ENCODE results near the gene DCTPP1. TPM values are rescaled to one million over a fixed set of nuclear protein-coding genes. Genes with fewer than 3 reads are reported as not detected.
A peak's percentile ranks its signal among the peaks of the same experiment; 100 is the strongest.

The DCTPP1 gene
- total and polyA plus RNA-seq, 2 of the 13 experiments (the other 11 are each of a cell fraction or from before 2014, with no cell fraction given), result 54.8 to 74.4 TPM

DNA sequence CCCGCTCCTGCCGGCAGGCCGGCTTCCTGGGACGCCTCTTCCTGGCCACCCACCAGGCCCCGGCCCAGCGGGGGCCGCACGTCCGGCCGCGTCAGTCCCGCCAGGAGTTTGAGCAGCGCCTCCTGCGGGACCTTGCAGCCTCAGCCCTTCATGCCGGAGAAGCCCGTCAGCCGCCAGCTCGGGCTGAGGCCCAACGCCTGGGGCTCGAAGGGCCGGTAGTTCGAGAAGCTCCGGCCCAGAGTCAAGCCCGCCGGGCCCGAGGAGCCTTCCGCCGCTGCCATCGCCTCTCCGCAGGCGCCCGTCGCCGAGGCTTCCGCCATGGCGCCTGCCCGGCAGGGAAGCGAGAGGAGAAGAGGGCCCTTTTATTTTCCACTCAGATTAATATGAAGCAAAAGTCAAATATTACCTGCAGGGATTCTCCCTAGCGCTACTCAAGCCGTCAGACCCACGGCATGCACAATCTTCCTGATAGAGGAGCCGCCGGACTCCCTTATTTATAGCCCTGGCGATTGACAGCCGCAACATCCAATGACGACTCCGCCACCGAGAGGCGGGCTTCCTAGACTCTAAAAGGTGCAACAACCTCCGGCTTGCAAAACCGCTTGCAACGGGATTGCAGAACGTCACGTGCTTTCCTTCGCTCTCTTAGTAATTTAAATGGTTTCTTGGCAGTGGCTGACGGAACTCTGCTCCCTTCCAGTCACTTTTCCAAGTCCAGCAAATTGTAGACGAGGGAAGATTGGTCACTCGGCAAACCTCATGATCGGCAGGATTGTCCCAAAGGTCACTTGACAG, 15.8 kb upstream of the DCTPP1 start, which contains the start of gene SEPHS2 (continued):
- TF ChIP-seq MAFG (CRISPR knock-in tag; IDR thresholded peaks at IDR 0.05), result no peak
- TF ChIP-seq, protein P1, sequence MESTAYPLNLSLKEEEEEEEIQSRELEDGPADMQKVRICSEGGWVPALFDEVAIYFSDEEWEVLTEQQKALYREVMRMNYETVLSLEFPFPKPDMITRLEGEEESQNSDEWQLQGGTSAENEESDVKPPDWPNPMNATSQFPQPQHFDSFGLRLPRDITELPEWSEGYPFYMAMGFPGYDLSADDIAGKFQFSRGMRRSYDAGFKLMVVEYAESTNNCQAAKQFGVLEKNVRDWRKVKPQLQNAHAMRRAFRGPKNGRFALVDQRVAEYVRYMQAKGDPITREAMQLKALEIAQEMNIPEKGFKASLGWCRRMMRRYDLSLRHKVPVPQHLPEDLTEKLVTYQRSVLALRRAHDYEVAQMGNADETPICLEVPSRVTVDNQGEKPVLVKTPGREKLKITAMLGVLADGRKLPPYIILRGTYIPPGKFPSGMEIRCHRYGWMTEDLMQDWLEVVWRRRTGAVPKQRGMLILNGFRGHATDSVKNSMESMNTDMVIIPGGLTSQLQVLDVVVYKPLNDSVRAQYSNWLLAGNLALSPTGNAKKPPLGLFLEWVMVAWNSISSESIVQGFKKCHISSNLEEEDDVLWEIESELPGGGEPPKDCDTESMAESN (CRISPR knock-in tag; conservative IDR thresholded peaks at IDR 0.05), result peak; percentile 56
- TF ChIP-seq ZNF3 (CRISPR knock-in tag; IDR thresholded peaks at IDR 0.05), result peak; percentile 90
- peak; percentile 32; the same call in 1 of the 2 replicates for TF ChIP-seq ZMYM2 (CRISPR knock-in tag; IDR thresholded peaks at IDR 0.05)
- peak; percentile 46; the same call in 1 of the 2 replicates for TF ChIP-seq NCOA2 (CRISPR knock-in tag; IDR thresholded peaks at IDR 0.05)
- peak; percentile 74 for TF ChIP-seq THAP11 (CRISPR knock-in tag; IDR thresholded peaks at IDR 0.05)
- TF ChIP-seq, protein P2, sequence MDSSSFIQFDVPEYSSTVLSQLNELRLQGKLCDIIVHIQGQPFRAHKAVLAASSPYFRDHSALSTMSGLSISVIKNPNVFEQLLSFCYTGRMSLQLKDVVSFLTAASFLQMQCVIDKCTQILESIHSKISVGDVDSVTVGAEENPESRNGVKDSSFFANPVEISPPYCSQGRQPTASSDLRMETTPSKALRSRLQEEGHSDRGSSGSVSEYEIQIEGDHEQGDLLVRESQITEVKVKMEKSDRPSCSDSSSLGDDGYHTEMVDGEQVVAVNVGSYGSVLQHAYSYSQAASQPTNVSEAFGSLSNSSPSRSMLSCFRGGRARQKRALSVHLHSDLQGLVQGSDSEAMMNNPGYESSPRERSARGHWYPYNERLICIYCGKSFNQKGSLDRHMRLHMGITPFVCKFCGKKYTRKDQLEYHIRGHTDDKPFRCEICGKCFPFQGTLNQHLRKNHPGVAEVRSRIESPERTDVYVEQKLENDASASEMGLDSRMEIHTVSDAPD (CRISPR knock-in tag; IDR thresholded peaks at IDR 0.05), result 0 out of 2 replicates have a peak, but pooled peaks have one; percentile 41
- peak; percentile 40; the same call in 1 of the 2 replicates for TF ChIP-seq JUN (CRISPR knock-in tag; IDR thresholded peaks at IDR 0.05)
- TF ChIP-seq ZNF160 (CRISPR knock-in tag; IDR thresholded peaks at IDR 0.05), result 0 out of 2 replicates have a peak, but pooled peaks have one; percentile 27
- no peak for TF ChIP-seq TEAD2 (CRISPR knock-in tag; IDR thresholded peaks at IDR 0.05)
- TF ChIP-seq JUND (CRISPR knock-in tag; IDR thresholded peaks at IDR 0.05), result no peak
- peak; percentile 97 for TF ChIP-seq NFYC (CRISPR knock-in tag; IDR thresholded peaks at IDR 0.05)
- TF ChIP-seq ZNF792 (CRISPR knock-in tag; IDR thresholded peaks at IDR 0.05), result peak; percentile 69; the same call in 1 of the 2 replicates
- no peak for TF ChIP-seq PAX8 (CRISPR knock-in tag; IDR thresholded peaks at IDR 0.05; ENCODE audit: borderline replicate concordance)
- TF ChIP-seq CREM (IDR thresholded peaks at IDR 0.05), result peak; percentile 59
- TF ChIP-seq CREM (CRISPR knock-in tag; IDR thresholded peaks at IDR 0.05), result no peak
- TF ChIP-seq, protein P3, sequence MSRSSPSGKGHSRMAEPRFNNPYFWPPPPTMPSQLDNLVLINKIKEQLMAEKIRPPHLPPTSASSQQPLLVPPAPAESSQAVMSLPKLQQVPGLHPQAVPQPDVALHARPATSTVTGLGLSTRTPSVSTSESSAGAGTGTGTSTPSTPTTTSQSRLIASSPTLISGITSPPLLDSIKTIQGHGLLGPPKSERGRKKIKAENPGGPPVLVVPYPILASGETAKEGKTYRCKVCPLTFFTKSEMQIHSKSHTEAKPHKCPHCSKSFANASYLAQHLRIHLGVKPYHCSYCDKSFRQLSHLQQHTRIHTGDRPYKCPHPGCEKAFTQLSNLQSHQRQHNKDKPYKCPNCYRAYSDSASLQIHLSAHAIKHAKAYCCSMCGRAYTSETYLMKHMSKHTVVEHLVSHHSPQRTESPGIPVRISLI (CRISPR knock-in tag; IDR thresholded peaks at IDR 0.05; ENCODE audit: borderline replicate concordance), result peak; percentile 52; the same call in 1 of the 2 replicates
- TF ChIP-seq, protein P4, sequence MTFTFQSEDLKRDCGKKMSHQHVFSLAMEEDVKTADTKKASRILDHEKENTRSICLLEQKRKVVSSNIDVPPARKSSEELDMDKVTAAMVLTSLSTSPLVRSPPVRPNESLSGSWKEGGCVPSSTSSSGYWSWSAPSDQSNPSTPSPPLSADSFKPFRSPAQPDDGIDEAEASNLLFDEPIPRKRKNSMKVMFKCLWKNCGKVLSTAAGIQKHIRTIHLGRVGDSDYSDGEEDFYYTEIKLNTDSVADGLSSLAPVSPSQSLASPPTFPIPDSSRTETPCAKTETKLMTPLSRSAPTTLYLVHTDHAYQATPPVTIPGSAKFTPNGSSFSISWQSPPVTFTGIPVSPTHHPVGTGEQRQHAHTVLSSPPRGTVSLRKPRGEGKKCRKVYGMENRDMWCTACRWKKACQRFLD (CRISPR knock-in tag; IDR thresholded peaks at IDR 0.05; ENCODE audit: borderline replicate concordance), result no peak
- TF ChIP-seq, protein P5, sequence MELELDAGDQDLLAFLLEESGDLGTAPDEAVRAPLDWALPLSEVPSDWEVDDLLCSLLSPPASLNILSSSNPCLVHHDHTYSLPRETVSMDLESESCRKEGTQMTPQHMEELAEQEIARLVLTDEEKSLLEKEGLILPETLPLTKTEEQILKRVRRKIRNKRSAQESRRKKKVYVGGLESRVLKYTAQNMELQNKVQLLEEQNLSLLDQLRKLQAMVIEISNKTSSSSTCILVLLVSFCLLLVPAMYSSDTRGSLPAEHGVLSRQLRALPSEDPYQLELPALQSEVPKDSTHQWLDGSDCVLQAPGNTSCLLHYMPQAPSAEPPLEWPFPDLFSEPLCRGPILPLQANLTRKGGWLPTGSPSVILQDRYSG (CRISPR knock-in tag; IDR thresholded peaks at IDR 0.05), result no peak
- peak; percentile 40; the same call in 1 of the 2 replicates for TF ChIP-seq ZNF768 (CRISPR knock-in tag; IDR thresholded peaks at IDR 0.05)
- TF ChIP-seq TGIF2 (CRISPR knock-in tag; IDR thresholded peaks at IDR 0.05), result no peak; the same call in 1 of the 2 replicates
- TF ChIP-seq ZNF101 (CRISPR knock-in tag; IDR thresholded peaks at IDR 0.05; ENCODE audit: borderline replicate concordance, low read depth), result 0 out of 2 replicates have a peak, but pooled peaks have one; percentile 52
- peak; percentile 44; the same call in 1 of the 2 replicates for TF ChIP-seq ZNF441 (CRISPR knock-in tag; IDR thresholded peaks at IDR 0.05; ENCODE audit: borderline replicate concordance)
- TF ChIP-seq ZNF225 (CRISPR knock-in tag; IDR thresholded peaks at IDR 0.05), result peak; percentile 8; the same call in 1 of the 2 replicates
- TF ChIP-seq ZKSCAN5 (CRISPR knock-in tag; IDR thresholded peaks at IDR 0.05), result no peak

All from HepG2 (cell line).